MCF 10A (cell line): ENCODE results near the gene GLT1D1. TPM values are rescaled to one million over a fixed set of nuclear protein-coding genes. Genes with fewer than 3 reads are reported as not detected.

Experiments
- BruUV-seq: library from RNA; stranded (reverse); fragments of 400-500 nt; replicated peaks from 2 replicates; lab custom pipeline; 2021; lab: Mats Ljungman, UMichigan
- CTCF ChIA-PET: fragments of 300-600 bp; sonication (Branson Sonifier 250); formaldehyde crosslinking; extraction: SDS; loops from one replicate; lab custom pipeline; 2021; ENCODE audit warnings: antibody characterized with exemption, inconsistent platforms; lab: Yijun Ruan, JAX
- POLR2A ChIA-PET: fragments of 300-600, 350-650 bp; sonication (Branson Sonifier 250); formaldehyde crosslinking; extraction: SDS; loops from one replicate; lab custom pipeline; 2020; ENCODE audit warnings: antibody characterized with exemption, inconsistent platforms; lab: Yijun Ruan, JAX
- DNase-seq: peaks from one replicate; pipeline ENCODE4 v3.0.0-alpha.2; 2018; ENCODE audit not compliant: unreplicated experiment
- H3K27ac Mint-ChIP-seq: one replicate; pipeline ENCODE4 v1.8.0; 2022; ENCODE audit warnings: mild to moderate bottlenecking, low read depth, mixed read lengths; ENCODE audit not compliant: unreplicated experiment
- H3K27me3 Mint-ChIP-seq: one replicate; pipeline ENCODE4 v1.8.0; 2022; ENCODE audit warnings: mixed read lengths; ENCODE audit not compliant: insufficient read depth, unreplicated experiment
- H3K36me3 Mint-ChIP-seq: one replicate; pipeline ENCODE4 v1.8.0; 2022; ENCODE audit warnings: mild to moderate bottlenecking, moderate library complexity, mixed read lengths; ENCODE audit not compliant: insufficient read depth, unreplicated experiment
- H3K4me1 Mint-ChIP-seq: one replicate; pipeline ENCODE4 v1.8.0; 2022; ENCODE audit warnings: mixed read lengths; ENCODE audit not compliant: insufficient read depth, unreplicated experiment
- H3K4me3 Mint-ChIP-seq: one replicate; pipeline ENCODE4 v1.8.0; 2022; ENCODE audit warnings: mild to moderate bottlenecking, moderate library complexity, mixed read lengths; ENCODE audit not compliant: unreplicated experiment
- H3K9me3 Mint-ChIP-seq: one replicate; pipeline ENCODE4 v1.8.0; 2022; ENCODE audit warnings: mixed read lengths; ENCODE audit not compliant: unreplicated experiment
- CTCF ChIP-seq: fragments of 200-600 bp; IDR thresholded peaks from one replicate; pipeline ENCODE4 v1.8.0; 2022; ENCODE audit warnings: antibody characterized with exemption, mild to moderate bottlenecking; ENCODE audit not compliant: unreplicated experiment
- intact Hi-C: fragments of 100-400 bp; cut with micrococcal nuclease; formaldehyde crosslinking; loops from 2 replicates; pipeline ENCODE4 v1.14.1; 2022
- total RNA-seq: library from RNA; stranded (reverse); gene quantifications from 2 replicates; pipeline ENCODE4 v1.2.3, GENCODE V29; 2022

GLT1D1 gene
- total RNA-seq, 1 experiment from 2014 or later = not detected

DNA sequence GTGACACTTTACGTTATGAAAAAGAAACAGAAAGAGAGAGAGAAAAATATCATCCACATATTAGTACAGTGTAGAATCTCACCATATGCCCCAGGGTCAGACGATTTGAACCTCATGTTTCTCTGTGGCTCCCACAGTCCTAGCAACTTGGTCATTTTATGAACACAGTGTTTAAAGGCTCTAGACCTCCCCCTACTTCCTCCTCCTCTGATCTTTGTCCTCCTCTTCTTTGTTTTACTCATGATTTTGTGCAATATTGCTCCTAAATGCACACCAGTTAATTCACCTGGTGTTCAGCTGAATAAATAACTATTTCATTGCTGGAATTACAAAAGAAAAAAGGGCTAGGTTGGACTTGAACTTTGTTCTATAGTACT is 18.2 kb downstream of the GLT1D1 start:
- no peak overlapping the region for H3K4me3 Mint-ChIP-seq
- CTCF ChIA-PET = no interaction called here
- no peaks in the 10 kb centered on the region for H3K4me1 Mint-ChIP-seq
- intact Hi-C loops = no loop called here
- POLR2A ChIA-PET = no interaction called here
- no peak for DNase-seq
- H3K27me3 Mint-ChIP-seq = no peaks in the 10 kb centered on the region
- H3K36me3 Mint-ChIP-seq = no peaks in the 10 kb centered on the region
- peaks cover 12% of the 10 kb centered on the region for H3K9me3 Mint-ChIP-seq
- no peak overlapping the region for H3K27ac Mint-ChIP-seq
- TF ChIP-seq CTCF = no peak
- no TSS peak for BruUV-seq

DNA sequence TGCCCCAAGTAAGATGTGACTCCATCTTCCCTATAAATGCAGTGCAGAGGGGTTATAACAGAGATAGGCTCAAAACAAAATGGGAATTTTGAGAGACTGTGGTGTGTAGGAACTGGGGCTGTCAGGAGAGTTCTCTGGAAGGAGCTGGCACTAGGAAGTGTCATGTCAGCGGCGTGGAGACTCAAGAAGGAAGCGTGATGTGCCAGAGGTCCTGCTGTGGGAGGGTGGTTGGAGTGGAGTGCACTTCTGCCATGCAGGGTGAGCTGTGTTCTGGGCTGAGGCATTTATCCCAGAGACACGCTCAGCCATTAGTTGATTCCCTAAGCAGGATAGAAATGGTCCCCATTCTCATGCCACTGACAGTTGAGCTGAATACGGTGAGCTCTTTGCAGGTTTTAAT is 19.0 kb downstream of the GLT1D1 start:
- Mint-ChIP-seq H3K9me3 (peaks cover 12% of the 10 kb centered on the region), H3K27me3 (no peaks in the 10 kb centered on the region), H3K4me3 (no peak overlapping the region), H3K36me3 (no peaks in the 10 kb centered on the region), H3K27ac (no peak overlapping the region), H3K4me1 (no peaks in the 10 kb centered on the region)
- CTCF ChIA-PET = interaction anchor here (0.7 kb wide), 1 partner anchor 817 kb away, joined by 3 read pairs; no protein-coding TSS in a partner anchor
- no peak for TF ChIP-seq CTCF
- intact Hi-C loops = no loop called here
- DNase-seq = no peak
- no TSS peak for BruUV-seq
- POLR2A ChIA-PET = no interaction called here

GRCh38 chr12:128876559-128876958 is 23.3 kb downstream of the GLT1D1 start:
- CTCF ChIA-PET = no interaction called here
- intact Hi-C loops = no loop called here
- Mint-ChIP-seq H3K27ac (no peak overlapping the region), H3K36me3 (no peaks in the 10 kb centered on the region), H3K27me3 (no peaks in the 10 kb centered on the region), H3K4me3 (no peak overlapping the region), H3K9me3 (no peaks in the 10 kb centered on the region), H3K4me1 (no peaks in the 10 kb centered on the region)
- no TSS peak for BruUV-seq
- no peak for TF ChIP-seq CTCF
- DNase-seq = no peak
- POLR2A ChIA-PET = no interaction called here

GRCh38 chr12:128879898-128880764 is 26.9 kb downstream of the GLT1D1 start:
- Mint-ChIP-seq H3K36me3 (no peaks in the 10 kb centered on the region), H3K4me1 (no peaks in the 10 kb centered on the region), H3K9me3 (no peaks in the 10 kb centered on the region), H3K27me3 (no peaks in the 10 kb centered on the region), H3K27ac (no peak overlapping the region), H3K4me3 (no peak overlapping the region)
- CTCF ChIA-PET = interaction anchor here (0.5 kb wide), 1 partner anchor 1035 kb away, joined by 3 read pairs; no protein-coding TSS in a partner anchor
- POLR2A ChIA-PET = no interaction called here
- no peak for DNase-seq
- intact Hi-C loops = no loop called here
- no peak for TF ChIP-seq CTCF
- BruUV-seq = no TSS peak
